AG09319 (cell line): ENCODE data around the gene TMEM200B.

Experiments used
- DNase-seq: peaks from one replicate; pipeline ENCODE4 v3.0.0-alpha.2; 2010; ENCODE audit warnings: low read depth; ENCODE audit errors: extremely low read depth
- CTCF ChIP-seq: IDR thresholded peaks from 2 replicates; pipeline ENCODE4 v1.5.1; 2011; ENCODE audit warnings: low read depth, mild to moderate bottlenecking, inconsistent platforms, low read length, moderate library complexity

TMEM200B gene

GRCh38 chr1:29123887-29124365 lies at the start of gene TMEM200B:
TSS of gene TMEM200B (minus strand) at chr1:29123903. CDS start at chr1:29121828, 2,075 bp downstream.
- no peak for TF ChIP-seq CTCF
- DNase-seq: no peak

- TF ChIP-seq CTCF: no peak
- no peak for DNase-seq
Observed at GRCh38 chr1:29172415-29172939, 48.8 kb upstream of the TMEM200B start.

GRCh38 chr1:29171521-29171920 lies 47.8 kb upstream of the TMEM200B start:
- no peak for DNase-seq
- no peak for TF ChIP-seq CTCF

- TF ChIP-seq CTCF: no peak
- DNase-seq: no peak
Observed at GRCh38 chr1:29171089-29171488, 47.4 kb upstream of the TMEM200B start.

GRCh38 chr1:29169976-29170375 lies 46.3 kb upstream of the TMEM200B start:
- no peak for TF ChIP-seq CTCF
- no peak for DNase-seq

GRCh38 chr1:29167904-29168303 lies 44.2 kb upstream of the TMEM200B start:
- no peak for DNase-seq
- no peak for TF ChIP-seq CTCF

GRCh38 chr1:29166291-29166878 lies 42.7 kb upstream of the TMEM200B start:
- no peak for TF ChIP-seq CTCF
- DNase-seq: no peak
